Activated naive CD8-positive, alpha-beta T cell treated with anti-CD3 and anti-CD28 coated beads, Interleukin-2, amount 10 ng/mL, durations not matched to agents 7 days and 5 days (primary cell): ENCODE results near the gene SRPK2. TPM values are rescaled to one million over a fixed set of nuclear protein-coding genes. Genes with fewer than 3 reads are reported as not detected.
A peak's percentile ranks its signal among the peaks of the same experiment; 100 is the strongest.
"Not testable (repeated sequence)": the region's sequence is repeated elsewhere in the genome, so short reads cannot be mapped to it uniquely, and the experiment has no call there.

ENCODE experiments used
- ATAC-seq: fragments of 150-1000 bp; cut with Tn5 transposase; one replicate; pipeline ENCODE4 v1.10.0; 2021; ENCODE audit warnings: low read depth, moderate library complexity
- POLR2A ChIA-PET: fragments of 350-600 bp; sonication (Branson Sonifier 250); formaldehyde crosslinking; loops from one replicate; lab custom pipeline; 2021; ENCODE audit warnings: antibody characterized with exemption; lab: Charles Lee
- DNase-seq: peaks from one replicate; pipeline ENCODE4 v3.0.0; 2021
- H3K27ac Mint-ChIP-seq: one replicate; pipeline ENCODE4 v1.8.0; 2022; ENCODE audit warnings: mild to moderate bottlenecking, mixed read lengths
- H3K27me3 Mint-ChIP-seq: one replicate; pipeline ENCODE4 v1.8.0; 2022; ENCODE audit warnings: mild to moderate bottlenecking, moderate library complexity, mixed read lengths
- H3K36me3 Mint-ChIP-seq: one replicate; pipeline ENCODE4 v1.8.0; 2021; ENCODE audit warnings: mild to moderate bottlenecking, mixed read lengths
- H3K4me1 Mint-ChIP-seq: one replicate; pipeline ENCODE4 v1.8.0; 2021; ENCODE audit warnings: mixed read lengths
- H3K4me3 Mint-ChIP-seq: one replicate; pipeline ENCODE4 v1.8.0; 2022; ENCODE audit warnings: mild to moderate bottlenecking, moderate library complexity, mixed read lengths
- H3K9me3 Mint-ChIP-seq: one replicate; pipeline ENCODE4 v1.8.0; 2021; ENCODE audit warnings: mixed read lengths
- total RNA-seq, 2 experiments: library from RNA; stranded (reverse); gene quantifications; one replicate each; pipeline ENCODE4 v1.2.3, GENCODE V29; 2021

Gene SRPK2
- total RNA-seq, 2 experiments from 2014 or later, result 38.5 to 41.0 TPM

DNA sequence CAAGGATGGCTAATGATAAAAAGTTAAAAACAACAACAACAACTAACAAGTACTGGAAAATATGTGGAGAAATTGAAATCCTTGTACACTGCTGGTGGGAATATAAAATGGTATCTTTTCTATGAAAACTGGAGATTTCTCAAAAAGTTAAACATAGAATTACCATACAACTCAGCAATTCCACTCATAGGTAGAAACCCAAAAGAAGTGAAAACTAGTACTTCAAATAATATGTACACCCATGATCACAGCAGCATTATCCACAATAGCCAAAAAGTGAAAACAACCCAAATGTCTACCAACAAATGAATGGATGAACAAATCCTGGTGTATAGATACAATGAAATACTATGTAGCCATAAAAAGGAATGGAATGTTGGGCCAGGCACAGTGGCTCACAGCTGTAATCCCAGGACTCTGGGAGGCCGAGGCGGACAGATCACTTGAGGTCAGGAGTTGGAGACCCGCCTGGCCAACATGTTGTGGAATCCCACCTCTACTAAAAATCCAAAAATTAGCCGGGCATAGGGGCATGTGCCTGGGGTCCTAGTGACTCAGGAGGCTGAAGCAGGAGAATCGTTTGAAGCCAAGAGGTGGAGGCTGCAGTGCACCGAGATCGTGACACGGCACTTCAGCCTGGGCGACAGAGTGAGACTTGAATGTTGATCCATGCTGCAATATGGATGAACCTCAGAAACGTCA, 66.8 kb downstream of the SRPK2 start:
- Mint-ChIP-seq H3K27me3 (no peaks in the 10 kb centered on the region), H3K36me3 (peaks cover 13% of the 10 kb centered on the region), H3K4me1 (peaks cover 6% of the 10 kb centered on the region), H3K4me3 (no peak overlapping the region), H3K9me3 (no peaks in the 10 kb centered on the region), H3K27ac (no peak overlapping the region)
- POLR2A ChIA-PET, result no interaction called here
- no peak for DNase-seq
- ATAC-seq, result no peak

DNA sequence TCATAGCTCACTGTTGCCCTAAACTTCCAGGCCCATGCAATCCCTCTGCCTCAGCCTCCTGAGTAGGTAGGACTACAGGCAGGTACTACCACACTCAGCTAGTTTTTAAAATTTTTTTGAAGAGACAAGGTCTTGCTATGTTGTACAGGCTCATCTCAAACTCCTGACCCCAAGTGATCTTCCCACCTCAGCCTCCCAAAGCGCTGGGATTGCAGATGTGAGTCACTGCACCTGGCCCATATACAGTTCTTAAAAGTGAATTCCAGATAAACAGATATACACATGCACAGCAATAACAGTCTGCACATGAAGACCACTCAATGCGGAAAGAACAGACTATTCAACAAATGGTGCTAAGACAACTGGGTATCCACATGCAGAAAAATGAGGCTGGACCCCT, 67.8 kb downstream of the SRPK2 start:
- Mint-ChIP-seq H3K27ac (no peak overlapping the region), H3K9me3 (no peaks in the 10 kb centered on the region), H3K27me3 (no peaks in the 10 kb centered on the region), H3K4me1 (peaks cover 4% of the 10 kb centered on the region), H3K36me3 (peaks cover 13% of the 10 kb centered on the region), H3K4me3 (no peak overlapping the region)
- ATAC-seq (no peak), DNase-seq (no peak)
- POLR2A ChIA-PET, result no interaction called here

DNA sequence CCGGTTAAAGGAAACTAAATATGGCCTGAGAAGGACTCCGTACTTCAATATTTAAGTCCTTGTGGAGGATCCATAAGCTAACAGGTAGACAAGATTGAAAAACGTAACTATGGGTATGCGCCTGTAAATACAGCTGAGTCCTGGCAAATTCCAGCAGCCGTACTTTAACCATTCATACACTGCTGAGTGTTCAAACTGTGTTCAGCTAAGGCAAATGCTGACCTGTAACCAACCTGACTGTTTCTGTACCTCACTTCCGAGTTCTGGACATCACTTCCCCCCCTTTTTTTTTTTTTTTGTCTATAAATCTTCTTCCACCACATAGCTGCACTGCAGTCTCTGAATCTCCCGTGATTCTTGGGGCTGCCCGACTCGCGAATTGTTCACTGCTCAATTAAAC, 69.1 kb downstream of the SRPK2 start:
- POLR2A ChIA-PET, result interaction anchor here (0.7 kb wide), 1 partner anchor 29 kb away, joined by 3 read pairs; no protein-coding TSS in a partner anchor
- Mint-ChIP-seq H3K9me3 (no peaks in the 10 kb centered on the region), H3K27me3 (no peaks in the 10 kb centered on the region), H3K27ac (no peak overlapping the region), H3K4me3 (peak overlapping the region; percentile 59), H3K36me3 (peaks cover 13% of the 10 kb centered on the region), H3K4me1 (peaks cover 4% of the 10 kb centered on the region)
- DNase-seq (no peak), ATAC-seq (no peak)

DNA sequence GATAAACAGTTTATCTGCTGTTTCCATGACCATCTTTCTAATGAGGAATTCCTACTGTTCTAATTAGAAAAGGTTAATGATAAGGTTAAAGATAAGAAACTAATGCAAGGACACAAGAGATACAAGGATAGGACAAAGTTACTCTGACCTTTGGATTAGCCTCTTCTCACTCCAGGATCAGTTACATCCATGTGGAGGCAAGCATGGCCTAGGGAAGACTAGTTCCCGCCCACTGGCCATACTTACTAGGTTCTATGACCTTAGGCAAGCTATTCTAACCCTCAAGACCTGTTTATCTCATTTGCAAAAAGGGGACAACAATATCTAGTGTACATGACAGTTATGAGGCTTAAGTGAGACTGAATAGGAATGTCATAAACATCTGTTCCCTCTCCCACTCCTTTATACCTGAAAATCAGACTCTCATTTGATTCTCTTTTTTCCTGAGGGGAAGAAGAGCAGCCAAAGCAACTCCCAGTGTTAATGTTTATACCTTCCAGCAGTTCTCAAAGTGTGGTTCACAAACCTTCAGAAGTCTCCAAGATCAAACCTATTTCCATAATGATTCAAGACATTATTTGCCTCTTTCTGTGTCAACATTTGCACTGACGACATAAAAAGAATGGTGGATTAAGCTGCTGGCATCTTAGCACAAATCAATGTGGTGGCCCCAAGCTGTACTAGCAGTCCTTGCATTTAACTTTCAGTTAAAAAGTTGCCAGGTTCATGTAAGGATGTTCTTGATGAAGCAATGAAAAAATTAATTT, 72.0 kb downstream of the SRPK2 start:
- ATAC-seq, result no peak
- Mint-ChIP-seq H3K4me3 (no peak overlapping the region), H3K27ac (no peak overlapping the region), H3K36me3 (peaks cover 4% of the 10 kb centered on the region), H3K27me3 (no peaks in the 10 kb centered on the region), H3K9me3 (no peaks in the 10 kb centered on the region), H3K4me1 (peaks cover 4% of the 10 kb centered on the region)
- POLR2A ChIA-PET, result interaction anchor here (0.7 kb wide), 1 partner anchor 64 kb away, joined by 3 read pairs; no protein-coding TSS in a partner anchor
- DNase-seq, result no peak

DNA sequence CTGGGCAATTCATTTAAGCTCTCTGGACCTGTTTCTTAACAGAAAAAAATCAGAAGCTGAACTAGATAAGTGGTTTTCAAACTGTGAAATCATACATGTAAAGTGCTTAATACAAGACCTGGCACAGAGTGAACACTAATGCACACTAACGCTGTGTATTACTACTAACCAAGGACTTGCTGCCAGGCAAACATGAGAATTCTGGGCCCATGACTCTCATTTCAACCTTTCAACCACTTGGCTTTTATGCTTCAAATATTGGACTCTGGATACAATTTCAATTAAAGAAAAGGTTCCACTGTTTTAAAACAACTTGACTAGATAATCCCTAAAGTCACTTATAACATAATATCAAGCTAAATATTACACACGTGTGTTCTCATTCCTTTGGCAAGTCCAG, 73.4 kb downstream of the SRPK2 start:
- H3K4me1 Mint-ChIP-seq, result peaks cover 4% of the 10 kb centered on the region
- H3K4me3 Mint-ChIP-seq, result no peak overlapping the region
- no peaks in the 10 kb centered on the region for H3K36me3 Mint-ChIP-seq
- H3K27ac Mint-ChIP-seq, result no peak overlapping the region
- ATAC-seq, result no peak
- no peak for DNase-seq
- H3K27me3 Mint-ChIP-seq, result no peaks in the 10 kb centered on the region
- POLR2A ChIA-PET, result no interaction called here
- H3K9me3 Mint-ChIP-seq, result no peaks in the 10 kb centered on the region

DNA sequence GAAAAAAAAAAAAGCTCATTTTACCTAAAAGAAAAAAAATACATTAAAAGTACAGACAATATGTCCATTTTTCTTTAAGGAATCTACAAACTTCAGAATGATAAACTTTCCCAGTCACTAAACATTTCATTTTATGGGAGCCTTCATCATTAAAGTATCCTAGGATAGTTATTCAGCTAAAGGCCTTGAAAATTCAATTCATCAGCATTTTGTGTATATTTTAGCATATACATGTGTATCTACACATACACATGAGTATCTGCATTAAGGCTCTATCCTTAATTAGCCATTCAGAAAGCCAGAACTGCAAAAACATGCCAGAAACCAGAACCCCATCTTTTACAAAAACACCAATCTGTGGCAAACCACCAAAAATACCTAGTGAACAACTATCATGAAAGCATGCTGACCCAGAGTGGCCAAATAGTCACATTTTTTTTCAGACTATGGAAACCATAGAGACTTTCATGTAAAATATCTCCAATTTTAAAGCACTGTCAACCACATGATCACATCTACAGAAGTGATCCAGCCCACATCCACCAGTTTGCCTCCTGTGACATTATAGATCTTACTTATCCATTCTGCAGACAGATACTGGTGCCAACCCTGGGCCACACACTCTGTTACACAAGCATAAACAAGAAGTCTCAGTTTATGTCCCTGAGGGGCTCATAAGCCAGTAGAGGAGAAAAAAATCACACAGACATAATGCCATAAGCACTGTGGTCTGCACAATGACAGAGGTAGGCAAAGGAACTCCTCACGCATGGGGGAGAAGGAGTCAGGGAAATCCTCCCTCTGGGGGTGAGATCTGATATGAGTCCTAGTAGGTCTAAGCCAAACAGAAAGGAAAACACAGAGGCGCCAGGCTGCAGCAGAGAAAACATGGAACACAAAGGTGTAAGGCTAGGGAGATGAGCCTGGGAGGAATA, 79.2 kb downstream of the SRPK2 start:
- H3K36me3 Mint-ChIP-seq, result no peaks in the 10 kb centered on the region
- DNase-seq (no peak), ATAC-seq (peak; percentile 51)
- no peaks in the 10 kb centered on the region for H3K27me3 Mint-ChIP-seq
- POLR2A ChIA-PET, result no interaction called here
- no peak overlapping the region for H3K4me3 Mint-ChIP-seq
- H3K27ac Mint-ChIP-seq, result no peak overlapping the region
- H3K9me3 Mint-ChIP-seq, result no peaks in the 10 kb centered on the region
- peaks cover 35% of the 10 kb centered on the region for H3K4me1 Mint-ChIP-seq

DNA sequence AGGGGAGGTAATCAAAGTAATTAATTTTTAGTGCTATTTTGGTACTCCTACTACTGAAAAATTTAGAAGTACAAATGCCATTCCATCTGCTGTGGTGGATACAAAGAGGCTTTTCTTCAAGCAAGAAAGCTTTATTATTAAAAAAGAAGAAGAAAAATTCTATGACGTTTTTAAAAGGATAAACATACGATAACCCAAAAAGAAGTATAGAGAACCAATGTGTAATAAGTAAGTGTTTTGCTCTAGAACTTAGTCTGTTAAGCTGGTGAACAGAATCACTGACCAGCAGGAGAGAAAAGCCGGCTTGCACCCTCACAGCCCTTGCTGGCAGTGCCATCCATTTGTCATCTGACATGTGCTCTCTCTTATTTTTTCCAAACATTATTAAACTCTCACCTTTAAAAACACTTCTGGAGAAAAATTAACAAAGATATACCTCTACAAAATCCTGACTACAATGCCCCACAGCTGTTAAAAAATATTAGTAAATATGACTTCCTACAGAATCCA, 81.5 kb downstream of the SRPK2 start:
- ATAC-seq, result no peak
- POLR2A ChIA-PET, result interaction anchor here (0.6 kb wide), 1 partner anchor 228 kb away, joined by 3 read pairs; no protein-coding TSS in a partner anchor
- Mint-ChIP-seq H3K9me3 (no peaks in the 10 kb centered on the region), H3K4me3 (no peak overlapping the region), H3K36me3 (no peaks in the 10 kb centered on the region), H3K27ac (no peak overlapping the region), H3K27me3 (no peaks in the 10 kb centered on the region), H3K4me1 (peaks cover 43% of the 10 kb centered on the region)
- no peak for DNase-seq

DNA sequence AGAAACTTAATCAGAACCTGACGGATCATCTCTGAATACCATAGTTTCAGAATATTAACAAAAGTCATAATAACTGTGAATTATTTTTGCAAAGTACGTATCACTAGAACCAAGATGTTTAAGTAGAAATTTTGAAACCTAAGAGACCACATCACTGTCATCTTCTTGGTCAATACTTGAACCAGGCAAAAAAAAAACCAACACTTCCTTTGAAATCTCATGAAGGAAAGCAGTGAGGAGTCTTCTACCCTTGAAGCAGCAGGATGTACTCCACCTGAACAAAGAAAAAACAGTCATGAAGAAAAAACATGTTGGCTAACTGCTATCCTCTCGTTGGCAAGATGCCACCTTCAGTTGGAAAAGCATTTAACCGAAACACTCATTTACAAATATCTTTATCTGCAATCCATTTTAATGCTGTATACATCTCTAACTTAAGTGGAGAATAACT, 82.4 kb downstream of the SRPK2 start:
- POLR2A ChIA-PET, result no interaction called here
- H3K4me1 Mint-ChIP-seq, result peaks cover 46% of the 10 kb centered on the region
- H3K4me3 Mint-ChIP-seq, result peak overlapping the region; percentile 28
- DNase-seq (no peak), ATAC-seq (peak; percentile 71)
- no peaks in the 10 kb centered on the region for H3K27me3 Mint-ChIP-seq
- peaks cover 3% of the 10 kb centered on the region for H3K36me3 Mint-ChIP-seq
- no peaks in the 10 kb centered on the region for H3K9me3 Mint-ChIP-seq
- H3K27ac Mint-ChIP-seq, result peak overlapping the region; percentile 55

DNA sequence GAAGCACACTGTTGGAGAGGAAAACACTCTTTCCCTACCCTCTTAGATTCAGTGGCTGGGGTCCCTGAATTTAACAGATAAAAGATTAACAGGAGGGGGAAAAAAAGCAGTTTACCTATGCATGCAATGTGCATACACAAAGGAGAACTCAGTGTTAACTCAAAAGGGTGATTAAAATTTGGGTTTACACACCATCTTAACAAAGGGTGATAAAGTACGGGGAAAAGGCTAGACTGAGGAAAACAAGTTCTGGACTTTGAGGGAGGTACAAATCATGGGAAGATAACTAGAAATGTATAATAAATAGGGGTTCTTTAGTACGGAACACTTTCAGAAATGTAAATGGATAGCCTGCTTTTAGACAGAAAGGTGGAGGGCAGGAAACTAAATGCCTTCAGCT, 83.1 kb downstream of the SRPK2 start:
- H3K27me3 Mint-ChIP-seq, result no peaks in the 10 kb centered on the region
- H3K27ac Mint-ChIP-seq, result peak overlapping the region; percentile 69
- H3K9me3 Mint-ChIP-seq, result peaks cover under 1% of the 10 kb centered on the region
- peaks cover 50% of the 10 kb centered on the region for H3K4me1 Mint-ChIP-seq
- peak overlapping the region; percentile 9 for H3K4me3 Mint-ChIP-seq
- POLR2A ChIA-PET, result no interaction called here
- peaks cover 5% of the 10 kb centered on the region for H3K36me3 Mint-ChIP-seq
- DNase-seq, result no peak
- ATAC-seq, result no peak

DNA sequence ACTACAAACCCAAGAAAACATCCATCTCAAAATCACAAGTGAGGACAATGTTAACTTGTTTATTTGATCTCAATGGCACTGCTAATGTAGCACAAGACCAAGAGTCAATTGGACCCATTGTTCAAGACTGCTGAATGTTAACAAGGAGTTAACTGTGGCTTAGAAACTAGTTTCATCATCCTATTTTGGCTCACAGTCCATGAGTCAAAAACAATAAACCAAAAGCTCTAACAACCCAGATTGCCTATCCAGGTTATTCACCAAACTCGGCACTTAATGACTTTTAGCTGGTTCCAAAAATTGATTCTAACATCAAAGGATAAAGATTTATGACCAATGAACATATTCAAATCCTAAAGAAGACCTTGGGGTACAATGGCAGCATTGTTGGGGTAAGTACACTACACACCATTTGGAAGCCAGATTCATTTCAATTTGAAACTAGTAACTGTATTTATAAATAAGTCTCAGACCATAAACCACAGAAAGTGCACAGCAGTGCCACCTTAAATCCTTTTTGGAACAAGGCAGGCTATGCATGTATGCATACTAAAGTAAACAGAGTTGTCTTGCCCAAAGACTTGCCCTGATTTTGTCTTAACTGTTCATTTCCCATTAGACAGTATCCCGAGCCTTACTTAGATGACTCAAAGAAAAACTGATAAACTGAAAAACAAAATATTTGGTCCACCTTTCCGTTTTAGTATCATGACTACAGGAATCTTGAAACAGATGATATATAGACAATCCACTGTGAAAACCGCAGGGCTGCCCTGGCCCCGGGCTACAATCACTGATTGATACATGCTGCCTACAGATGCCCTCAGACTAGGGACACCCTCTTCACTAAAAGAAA, 84.5 kb downstream of the SRPK2 start:
- DNase-seq, result no peak
- Mint-ChIP-seq H3K27ac (no peak overlapping the region), H3K27me3 (no peaks in the 10 kb centered on the region), H3K36me3 (peaks cover 8% of the 10 kb centered on the region), H3K4me1 (peaks cover 49% of the 10 kb centered on the region), H3K4me3 (no peak overlapping the region), H3K9me3 (peaks cover 2% of the 10 kb centered on the region)
- no peak for ATAC-seq
- POLR2A ChIA-PET, result interaction anchor here (1.1 kb wide), 1 partner anchor 84 kb away, joined by 3 read pairs; no protein-coding TSS in a partner anchor

DNA sequence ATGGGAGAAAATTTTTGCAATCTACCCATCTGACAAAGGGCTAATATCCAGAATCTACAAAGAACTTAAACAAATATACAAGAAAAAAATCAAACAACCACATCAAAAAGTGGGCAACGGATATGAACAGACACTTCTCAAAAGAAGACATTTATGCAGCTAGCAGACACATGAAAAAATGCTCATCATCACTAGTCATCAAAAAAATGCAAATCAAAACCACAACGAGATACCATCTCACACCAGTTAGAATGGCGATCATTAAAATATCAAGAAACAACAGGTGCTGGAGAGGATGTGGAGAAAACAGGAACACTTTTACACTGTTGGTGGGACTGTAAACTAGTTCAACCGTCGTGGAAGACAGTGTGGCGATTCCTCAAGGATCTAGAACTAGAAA, 88.1 kb downstream of the SRPK2 start:
- peak overlapping the region; percentile 79 for H3K27ac Mint-ChIP-seq
- not testable (repeated sequence) for DNase-seq, H3K36me3 Mint-ChIP-seq, H3K9me3 Mint-ChIP-seq, ATAC-seq, H3K27me3 Mint-ChIP-seq
- H3K4me1 Mint-ChIP-seq, result peaks cover 53% of the 10 kb centered on the region
- H3K4me3 Mint-ChIP-seq, result peak overlapping the region; percentile 57
- POLR2A ChIA-PET, result interaction anchor here (0.9 kb wide), 1 partner anchor 91 kb away, joined by 3 read pairs; no protein-coding TSS in a partner anchor

DNA sequence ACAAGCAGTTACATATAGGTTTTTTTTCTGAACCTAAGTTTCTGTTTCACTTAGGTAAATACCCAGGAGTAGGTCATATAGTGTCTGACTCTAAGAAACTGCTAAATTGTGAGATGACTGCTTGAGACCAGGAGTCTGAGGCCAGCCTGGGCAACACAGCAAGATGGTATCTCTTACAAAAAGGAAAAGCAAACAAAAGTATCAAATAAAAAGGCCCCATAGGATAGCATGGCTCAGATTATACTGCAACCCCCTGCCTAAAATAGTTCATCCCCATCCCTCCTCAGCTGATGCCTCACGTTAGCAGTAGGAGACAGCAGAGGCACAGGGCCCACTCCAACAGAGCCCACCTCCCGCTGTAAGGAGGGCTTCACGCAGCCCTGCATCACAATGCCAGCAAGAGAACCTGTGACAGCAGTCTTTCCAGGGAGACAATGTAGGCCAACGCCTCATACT, 90.3 kb downstream of the SRPK2 start:
- peak overlapping the region; percentile 69 for H3K27ac Mint-ChIP-seq
- POLR2A ChIA-PET, result interaction anchor here (0.8 kb wide), 1 partner anchor 30 kb away, joined by 3 read pairs; no protein-coding TSS in a partner anchor
- peaks cover 3% of the 10 kb centered on the region for H3K9me3 Mint-ChIP-seq

More for the DNA sequence above, 90.3 kb downstream of the SRPK2 start:
- ATAC-seq (peak; percentile 77), DNase-seq (peak; percentile 40)
- Mint-ChIP-seq H3K4me1 (peaks cover 43% of the 10 kb centered on the region), H3K4me3 (peak overlapping the region; percentile 25), H3K36me3 (peaks cover 10% of the 10 kb centered on the region), H3K27me3 (no peaks in the 10 kb centered on the region)
